HCT116 (cell line): Measurements from ENCODE around the gene ACP7. TPM values are rescaled to one million over a fixed set of nuclear protein-coding genes. Genes with fewer than 3 reads are reported as not detected.

Experiments used
- ATAC-seq: fragments of 200-7000 bp; cut with Tn5 transposase; 2 replicates; pipeline ENCODE4 v1.9.1; 2020; ENCODE audit warnings: mild to moderate bottlenecking, moderate library complexity
- BruUV-seq: library from RNA; stranded (reverse); fragments of 400-500 nt; replicated peaks from 2 replicates; lab custom pipeline; 2021; lab: Mats Ljungman, UMichigan
- CTCF ChIA-PET: fragments of 300-600 bp; sonication (Branson Sonifier 250); formaldehyde crosslinking; loops from one replicate; lab custom pipeline; 2021; ENCODE audit warnings: antibody characterized with exemption; lab: Charles Lee
- POLR2A ChIA-PET: fragments of 300-600, 350-600 bp; sonication (Branson Sonifier 250); formaldehyde crosslinking; loops from one replicate; lab custom pipeline; 2021; ENCODE audit warnings: antibody characterized with exemption; lab: Charles Lee
- RAD21 ChIA-PET, 2 experiments: fragments of 300-600 bp; sonication (Branson Sonifier 250); formaldehyde crosslinking; loops; one replicate each; lab custom pipeline; 2023; ENCODE audit warnings: low total read pairs in 2 of 2; ENCODE audit not compliant: uncharacterized antibody in 2 of 2, unreplicated experiment in 2 of 2, low non-redundant PET in 1 of 2; lab: Charles Lee
- DNase-seq: peaks from one replicate; pipeline ENCODE4 v3.0.0-alpha.2; 2010; ENCODE audit warnings: low read depth, low spot score
- H2AFZ ChIP-seq: fragments of 200-600 bp; shearing (Covaris generic), sonication (generic); 2 replicates; pipeline ENCODE4 v1.6.1; 2017; ENCODE audit warnings: low read depth, mixed run types, mixed read lengths, antibody characterized with exemption, low read length; ENCODE audit not compliant: poor library complexity, severe bottlenecking
- H3K27ac ChIP-seq: 2 replicates; pipeline ENCODE4 v1.5.1; 2012; ENCODE audit warnings: low read depth, low read length
- H3K27me3 ChIP-seq: fragments of 200-600 bp; sonication (generic); 2 replicates; pipeline ENCODE4 v1.6.1; 2016; ENCODE audit warnings: mixed run types, low read length, mixed read lengths; ENCODE audit not compliant: insufficient read depth
- H3K36me3 ChIP-seq, 2 experiments: fragments of 200-500 bp in 1 of 2; fragments of 200-600 bp in 1 of 2; sonication (Bioruptor generic) in 1 of 2; sonication (generic) in 1 of 2; 2 replicates each; pipeline versions ENCODE4 v1.5.1 to v1.6.1; 2014 to 2016; ENCODE audit warnings: low read length in 2 of 2, inconsistent platforms in 1 of 2, mixed read lengths in 1 of 2, mixed run types in 1 of 2; ENCODE audit not compliant: insufficient read depth in 2 of 2, control insufficient read depth in 1 of 2
- H3K4me1 ChIP-seq, 2 experiments: fragments of 200-600 bp in 1 of 2; sonication (generic) in 1 of 2; 2 replicates each; pipeline versions ENCODE4 v1.5.1 to v1.6.1; 2012 to 2017; ENCODE audit warnings: low read length in 2 of 2, inconsistent platforms in 1 of 2, mild to moderate bottlenecking in 1 of 2, mixed read lengths in 1 of 2, mixed run types in 1 of 2, moderate library complexity in 1 of 2; ENCODE audit not compliant: insufficient read depth in 2 of 2, control insufficient read depth in 1 of 2
- H3K4me2 ChIP-seq: fragments of 200-600 bp; sonication (generic); 2 replicates; pipeline ENCODE4 v1.6.1; 2017; ENCODE audit warnings: mixed run types, low read length, mixed read lengths
- H3K4me3 ChIP-seq, 2 experiments: fragments of 200-600 bp in 1 of 2; sonication (generic) in 1 of 2; replicated peaks in 1 of 2; 2 replicates each; pipeline ENCODE4 v1.5.1; 2011 to 2016; ENCODE audit warnings: low read length in 2 of 2, control low read depth in 1 of 2, low read depth in 1 of 2, mild to moderate bottlenecking in 1 of 2, mixed read lengths in 1 of 2, mixed run types in 1 of 2
- H3K79me2 ChIP-seq: fragments of 200-600 bp; sonication (generic); 2 replicates; pipeline ENCODE4 v1.6.1; 2017; ENCODE audit warnings: mild to moderate bottlenecking, mixed run types, low read length, moderate library complexity, mixed read lengths; ENCODE audit not compliant: insufficient read depth
- H3K9ac ChIP-seq: fragments of 200-600 bp; sonication (generic); 2 replicates; pipeline ENCODE4 v1.6.1; 2016; ENCODE audit warnings: low read length, mixed read lengths
- H3K9me2 ChIP-seq: fragments of 200-600 bp; sonication (generic), shearing (Covaris generic); 2 replicates; pipeline ENCODE4 v1.6.1; 2017; ENCODE audit warnings: mixed run types, mild to moderate bottlenecking, moderate library complexity; ENCODE audit not compliant: insufficient read depth
- H3K9me3 ChIP-seq, 2 experiments: fragments of 200-500 bp in 1 of 2; fragments of 200-600 bp in 1 of 2; sonication (Bioruptor generic) in 1 of 2; sonication (generic) in 1 of 2; 2 replicates each; pipeline ENCODE4 v1.6.1; 2014 to 2017; ENCODE audit warnings: low read length in 2 of 2, mixed read lengths in 2 of 2, inconsistent platforms in 1 of 2, low read depth in 1 of 2, mild to moderate bottlenecking in 1 of 2, mixed run types in 1 of 2, moderate library complexity in 1 of 2; ENCODE audit not compliant: control insufficient read depth in 1 of 2, insufficient read depth in 1 of 2
- H4K20me1 ChIP-seq: fragments of 200-600 bp; sonication (generic), shearing (Covaris generic); 2 replicates; pipeline ENCODE4 v1.6.1; 2017; ENCODE audit warnings: mixed run types, mild to moderate bottlenecking, moderate library complexity; ENCODE audit not compliant: insufficient read depth
- ATF3 ChIP-seq: IDR thresholded peaks from 2 replicates; pipeline ENCODE4 v1.6.1; 2012
- CBX3 ChIP-seq: IDR thresholded peaks from 2 replicates; pipeline ENCODE4 v1.6.1; 2012; ENCODE audit warnings: low read depth
- CEBPB ChIP-seq: IDR thresholded peaks from 2 replicates; pipeline ENCODE4 v1.6.1; 2012; ENCODE audit warnings: low read depth
- CTCF ChIP-seq, 3 experiments: fragments of 200-600 bp in 1 of 3; sonication (generic) in 1 of 3; IDR thresholded peaks in 2 of 3; conservative IDR thresholded peaks in 1 of 3; 2 replicates each; pipeline ENCODE4 v1.5.1; 2012 to 2017; ENCODE audit warnings: low read depth in 2 of 3, low read length in 2 of 3, antibody characterized with exemption in 1 of 3, borderline replicate concordance in 1 of 3, control low read depth in 1 of 3, mild to moderate bottlenecking in 1 of 3, mixed read lengths in 1 of 3, mixed run types in 1 of 3, moderate library complexity in 1 of 3; ENCODE audit not compliant: insufficient read depth in 1 of 3
- EGR1 ChIP-seq: IDR thresholded peaks from 2 replicates; pipeline ENCODE4 v1.6.1; 2012; ENCODE audit warnings: low read depth
- ELF1 ChIP-seq: IDR thresholded peaks from 2 replicates; pipeline ENCODE4 v1.6.1; 2012; ENCODE audit warnings: low read depth, borderline replicate concordance
- EZH2phosphoT487 ChIP-seq: fragments of 200-600 bp; IDR thresholded peaks from 2 replicates; pipeline ENCODE4 v1.6.1; 2018; ENCODE audit warnings: antibody characterized with exemption, borderline replicate concordance
- FOSL1 ChIP-seq: IDR thresholded peaks from 2 replicates; pipeline ENCODE4 v1.6.1; 2012; ENCODE audit warnings: low read depth
- MAX ChIP-seq: IDR thresholded peaks from 2 replicates; pipeline ENCODE4 v1.6.1; 2012
- POLR2A ChIP-seq: IDR thresholded peaks from 2 replicates; pipeline ENCODE4 v1.7.0; 2011; ENCODE audit warnings: borderline replicate concordance; ENCODE audit not compliant: insufficient read depth, insufficient read length; ENCODE audit errors: extremely low read depth
- POLR2AphosphoS5 ChIP-seq: IDR thresholded peaks from 2 replicates; pipeline ENCODE4 v1.6.1; 2011; ENCODE audit warnings: mild to moderate bottlenecking, low read depth, low read length, moderate library complexity
- RAD21 ChIP-seq: IDR thresholded peaks from 2 replicates; pipeline ENCODE4 v1.6.1; 2012; ENCODE audit warnings: low read depth, mild to moderate bottlenecking
- REST ChIP-seq: IDR thresholded peaks from 2 replicates; pipeline ENCODE4 v1.6.1; 2012; ENCODE audit warnings: low read depth
- SRF ChIP-seq: IDR thresholded peaks from 2 replicates; pipeline ENCODE4 v1.6.1; 2012; ENCODE audit warnings: low read depth
- TCF7L2 ChIP-seq: IDR thresholded peaks from 2 replicates; pipeline ENCODE4 v1.7.0; 2011; ENCODE audit warnings: borderline replicate concordance, inconsistent platforms; ENCODE audit not compliant: insufficient read depth, insufficient read length; ENCODE audit errors: extremely low read depth
- YY1 ChIP-seq: IDR thresholded peaks from 2 replicates; pipeline ENCODE4 v1.6.1; 2011; ENCODE audit warnings: low read length, low read depth, moderate library complexity, mild to moderate bottlenecking; ENCODE audit not compliant: insufficient replicate concordance; ENCODE audit errors: extremely low read depth
- intact Hi-C: fragments of 100-400 bp; cut with micrococcal nuclease; formaldehyde crosslinking; loops from 2 replicates; pipeline ENCODE4 v1.10.0; 2022
- total RNA-seq: library from RNA; stranded (reverse); gene quantifications from one replicate; pipeline ENCODE4 v1.2.1, GENCODE V29; 2021; ENCODE audit not compliant: unreplicated experiment

The ACP7 gene
- total RNA-seq, 1 experiment from 2014 or later: 4.7 TPM

- CTCF ChIA-PET: no interaction called here
- intact Hi-C loops: no loop called here
These were observed 22.0 kb downstream of the ACP7 start for GRCh38 chr19:39106194-39106593.

More at GRCh38 chr19:39106194-39106593, 22.0 kb downstream of the ACP7 start:
- H3K9me3 ChIP-seq: no peaks in the 10 kb centered on the region
- no peak overlapping the region for H2AFZ ChIP-seq
- TF ChIP-seq CEBPB (no peak), EZH2phosphoT487 (no peak), EGR1 (no peak), YY1 (no peak), POLR2AphosphoS5 (no peak), RAD21 (no peak), SRF (no peak), ATF3 (no peak), CBX3 (no peak), CTCF (IDR thresholded peaks at IDR 0.05 in 2 of 3, conservative IDR thresholded peaks at IDR 0.05 in 1 of 3; ENCODE audit: borderline replicate concordance in 1 of 3, insufficient read depth in 1 of 3, low read depth in 2 of 3, low read length in 2 of 3) (no peak), MAX (no peak), REST (no peak), POLR2A (no peak), FOSL1 (no peak), ELF1 (no peak), TCF7L2 (no peak)
- no peak overlapping the region for H3K4me3 ChIP-seq
- no peak overlapping the region for H3K4me2 ChIP-seq
- no peaks in the 10 kb centered on the region for H3K27me3 ChIP-seq
- H4K20me1 ChIP-seq: no peaks in the 10 kb centered on the region
- no TSS peak for BruUV-seq
- no peaks in the 10 kb centered on the region for H3K36me3 ChIP-seq
- no peak overlapping the region for H3K27ac ChIP-seq
- no peak for ATAC-seq
- no peaks in the 10 kb centered on the region for H3K79me2 ChIP-seq
- ChIA-PET RAD21 (no interaction called here), POLR2A (no interaction called here)
- no peaks in the 10 kb centered on the region for H3K9me2 ChIP-seq
- DNase-seq: no peak
- H3K4me1 ChIP-seq: peaks cover 0 to 8% of the 10 kb centered on the region in 2 experiments; a peak in 3 of 4 replicates
- no peak overlapping the region for H3K9ac ChIP-seq
